ENCODE data around the gene UNC13D. TPM values are rescaled to one million over a fixed set of nuclear protein-coding genes. Genes with fewer than 3 reads are reported as not detected.

The UNC13D gene
- total and polyA plus RNA-seq, 9 of the 15 experiments (the other 6 are each of a cell fraction or from before 2014, with no cell fraction given) = 0.86 to 244 (median 69.2) TPM

- no peak for TF ChIP-seq GTF3C2 (IDR thresholded peaks at IDR 0.05; ENCODE audit: borderline replicate concordance, extremely low read depth, insufficient read length)
- TF ChIP-seq NR2F6 (CRISPR knock-in tag; IDR thresholded peaks at IDR 0.05) = no peak
- TF ChIP-seq NBN (IDR thresholded peaks at IDR 0.05; ENCODE audit: low read depth) = no peak
- TF ChIP-seq ZNF184 (CRISPR knock-in tag; IDR thresholded peaks at IDR 0.05) = no peak
- TF ChIP-seq NFYB (IDR thresholded peaks at IDR 0.05; ENCODE audit: extremely low read depth, insufficient read length) = no peak
- TF ChIP-seq MBD2 (IDR thresholded peaks at IDR 0.05; ENCODE audit: borderline replicate concordance, low read depth) = peak; percentile 97
- TF ChIP-seq TGIF2 (CRISPR knock-in tag; IDR thresholded peaks at IDR 0.05) = no peak
- no peak for TF ChIP-seq MYBL2 (IDR thresholded peaks at IDR 0.05; ENCODE audit: low read depth)
- no peak for TF ChIP-seq MYBL2 (CRISPR knock-in tag; IDR thresholded peaks at IDR 0.05; ENCODE audit: borderline replicate concordance)
- peak; percentile 62; the same call in 1 of the 2 replicates for TF ChIP-seq PTTG1 (tag; IDR thresholded peaks at IDR 0.05; ENCODE audit: low read depth)
- TF ChIP-seq, protein P1, sequence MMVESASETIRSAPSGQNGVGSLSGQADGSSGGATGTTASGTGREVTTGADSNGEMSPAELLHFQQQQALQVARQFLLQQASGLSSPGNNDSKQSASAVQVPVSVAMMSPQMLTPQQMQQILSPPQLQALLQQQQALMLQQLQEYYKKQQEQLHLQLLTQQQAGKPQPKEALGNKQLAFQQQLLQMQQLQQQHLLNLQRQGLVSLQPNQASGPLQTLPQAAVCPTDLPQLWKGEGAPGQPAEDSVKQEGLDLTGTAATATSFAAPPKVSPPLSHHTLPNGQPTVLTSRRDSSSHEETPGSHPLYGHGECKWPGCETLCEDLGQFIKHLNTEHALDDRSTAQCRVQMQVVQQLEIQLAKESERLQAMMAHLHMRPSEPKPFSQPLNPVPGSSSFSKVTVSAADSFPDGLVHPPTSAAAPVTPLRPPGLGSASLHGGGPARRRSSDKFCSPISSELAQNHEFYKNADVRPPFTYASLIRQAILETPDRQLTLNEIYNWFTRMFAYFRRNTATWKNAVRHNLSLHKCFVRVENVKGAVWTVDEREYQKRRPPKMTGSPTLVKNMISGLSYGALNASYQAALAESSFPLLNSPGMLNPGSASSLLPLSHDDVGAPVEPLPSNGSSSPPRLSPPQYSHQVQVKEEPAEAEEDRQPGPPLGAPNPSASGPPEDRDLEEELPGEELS (CRISPR knock-in tag; IDR thresholded peaks at IDR 0.05; ENCODE audit: borderline replicate concordance) = 0 out of 2 replicates have a peak, but pooled peaks have one; percentile 53
- peak; percentile 99 for TF ChIP-seq ZNF143 (CRISPR knock-in tag; IDR thresholded peaks at IDR 0.05)
- TF ChIP-seq, protein P2, sequence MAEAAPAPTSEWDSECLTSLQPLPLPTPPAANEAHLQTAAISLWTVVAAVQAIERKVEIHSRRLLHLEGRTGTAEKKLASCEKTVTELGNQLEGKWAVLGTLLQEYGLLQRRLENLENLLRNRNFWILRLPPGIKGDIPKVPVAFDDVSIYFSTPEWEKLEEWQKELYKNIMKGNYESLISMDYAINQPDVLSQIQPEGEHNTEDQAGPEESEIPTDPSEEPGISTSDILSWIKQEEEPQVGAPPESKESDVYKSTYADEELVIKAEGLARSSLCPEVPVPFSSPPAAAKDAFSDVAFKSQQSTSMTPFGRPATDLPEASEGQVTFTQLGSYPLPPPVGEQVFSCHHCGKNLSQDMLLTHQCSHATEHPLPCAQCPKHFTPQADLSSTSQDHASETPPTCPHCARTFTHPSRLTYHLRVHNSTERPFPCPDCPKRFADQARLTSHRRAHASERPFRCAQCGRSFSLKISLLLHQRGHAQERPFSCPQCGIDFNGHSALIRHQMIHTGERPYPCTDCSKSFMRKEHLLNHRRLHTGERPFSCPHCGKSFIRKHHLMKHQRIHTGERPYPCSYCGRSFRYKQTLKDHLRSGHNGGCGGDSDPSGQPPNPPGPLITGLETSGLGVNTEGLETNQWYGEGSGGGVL (CRISPR knock-in tag; IDR thresholded peaks at IDR 0.05) = no peak
- peak in 1 of 3 experiments; percentile 86; a peak in 2 of 6 replicates for TF ChIP-seq ZBTB11 (CRISPR knock-in tag; IDR thresholded peaks at IDR 0.05)
- TF ChIP-seq SMAD1 (IDR thresholded peaks at IDR 0.05; ENCODE audit: low read depth, low read length, partially characterized antibody) = no peak
Measured at GRCh38 chr17:75784473-75785015, 59.7 kb downstream of the UNC13D start, which contains the start of gene UNK (continued).
